Neural progenitor cell (in vitro differentiated cells): ENCODE data around the gene CER1.

ENCODE experiments used
- CTCF ChIP-seq: fragments of 200-600 bp; sonication (generic); IDR thresholded peaks from 2 replicates; pipeline ENCODE4 v1.5.1; 2017; ENCODE audit warnings: antibody characterized with exemption, mild to moderate bottlenecking
- EZH2 ChIP-seq: fragments of 200-600 bp; sonication (generic); IDR thresholded peaks from 2 replicates; pipeline ENCODE4 v1.6.1; 2017; ENCODE audit warnings: antibody characterized with exemption, mild to moderate bottlenecking, moderate library complexity
- EZH2phosphoT487 ChIP-seq: fragments of 200-600 bp; sonication (generic); IDR thresholded peaks from 2 replicates; pipeline ENCODE4 v1.6.1; 2017; ENCODE audit warnings: antibody characterized with exemption

- TF ChIP-seq CTCF (no peak), EZH2 (no peak), EZH2phosphoT487 (no peak)
Measured at GRCh38 chr9:14756291-14756690, 33.8 kb upstream of the CER1 start.
